HG02571 (cell line): ENCODE measurements around the gene KPNA1.
"Not testable (repeated sequence)": the region's sequence is repeated elsewhere in the genome, so short reads cannot be mapped to it uniquely, and the experiment has no call there.

ENCODE experiments used
- ATAC-seq: cut with Tn5 transposase; IDR thresholded peaks from one replicate; pipeline ENCODE4 v1.9.1; 2021; ENCODE audit warnings: mild to moderate bottlenecking, moderate library complexity; ENCODE audit not compliant: unreplicated experiment

Gene KPNA1

DNA sequence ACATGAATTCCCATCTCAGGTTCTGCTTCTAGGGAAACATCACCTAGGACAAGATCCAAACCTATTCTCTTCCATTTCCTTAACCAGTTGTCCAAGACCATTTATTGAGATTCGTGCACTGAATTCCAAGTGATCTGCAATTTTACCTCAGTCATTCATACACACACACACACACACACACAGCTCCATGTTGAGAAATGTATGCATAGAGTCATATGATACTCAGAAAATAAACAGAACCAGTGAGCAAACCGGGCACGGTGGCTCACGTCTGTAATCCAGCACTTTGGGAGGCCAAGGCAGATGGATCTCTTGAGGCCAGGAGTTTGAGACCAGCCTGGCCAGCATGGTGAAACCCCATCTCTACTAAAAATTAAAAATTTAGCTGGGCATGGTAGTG lies 6.1 kb upstream of the KPNA1 start:
- ATAC-seq, result no peak

DNA sequence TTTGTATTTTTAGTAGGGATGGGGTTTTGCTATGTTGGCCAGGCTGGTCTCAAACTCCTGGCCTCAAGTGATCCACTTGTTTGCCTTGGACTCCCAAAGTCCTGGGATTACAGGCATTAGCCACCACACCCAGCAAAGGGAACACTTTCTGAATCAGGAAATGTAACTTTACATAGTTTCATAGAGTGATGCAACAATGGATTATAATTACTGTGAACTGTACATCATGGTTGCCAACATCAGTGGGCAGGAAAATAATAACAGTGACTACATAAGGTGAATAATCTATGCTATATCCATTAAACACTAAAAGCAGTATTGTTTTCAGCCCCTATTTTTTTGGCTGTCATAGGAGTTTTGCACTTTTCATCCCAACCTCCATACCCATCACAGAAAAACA lies 5.0 kb upstream of the KPNA1 start:
- ATAC-seq, result no peak

DNA sequence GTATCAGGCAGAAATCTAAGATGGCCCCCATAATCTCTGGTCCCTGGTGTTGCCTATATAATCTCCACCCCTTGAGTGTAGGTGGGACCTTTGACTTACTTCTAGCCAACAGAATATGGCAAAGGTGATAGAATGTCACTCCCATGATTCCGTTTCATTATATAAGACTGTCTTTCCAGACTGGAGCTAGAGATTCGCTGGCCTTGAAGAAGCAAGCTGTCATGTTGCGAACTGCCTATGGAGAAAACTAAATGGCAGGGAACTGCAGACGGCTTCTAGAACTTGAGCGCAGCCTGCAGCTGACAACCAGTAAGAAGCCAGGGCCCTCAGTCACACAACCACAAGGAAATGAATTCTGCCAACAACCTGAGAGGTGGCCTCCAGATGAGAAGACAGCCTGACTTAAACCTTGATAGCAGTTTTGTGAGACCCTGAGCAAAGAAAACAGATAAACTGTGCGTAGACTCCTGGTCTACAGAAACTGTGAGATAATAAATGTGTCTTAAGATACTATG lies 2.2 kb upstream of the KPNA1 start:
- no peak for ATAC-seq

DNA sequence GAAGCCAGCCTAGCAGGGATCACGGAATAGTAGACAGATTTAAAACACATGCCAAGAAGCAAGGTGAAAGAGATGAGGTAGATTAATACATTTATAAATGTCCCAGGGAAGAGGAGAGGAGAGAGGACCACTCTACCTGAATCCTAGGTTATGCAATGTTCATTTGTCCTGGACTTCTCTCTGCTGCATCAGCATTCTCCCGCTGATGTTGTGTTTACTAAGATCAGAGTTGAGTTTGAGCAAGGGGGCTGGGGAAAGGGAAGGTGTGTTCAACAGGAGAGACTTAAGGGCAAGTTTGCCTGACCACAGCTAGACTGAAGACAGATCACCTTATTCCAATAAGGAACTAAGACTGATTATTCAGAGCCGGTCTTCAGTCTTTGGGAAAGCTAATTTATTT lies 1.1 kb upstream of the KPNA1 start:
- no peak for ATAC-seq

DNA sequence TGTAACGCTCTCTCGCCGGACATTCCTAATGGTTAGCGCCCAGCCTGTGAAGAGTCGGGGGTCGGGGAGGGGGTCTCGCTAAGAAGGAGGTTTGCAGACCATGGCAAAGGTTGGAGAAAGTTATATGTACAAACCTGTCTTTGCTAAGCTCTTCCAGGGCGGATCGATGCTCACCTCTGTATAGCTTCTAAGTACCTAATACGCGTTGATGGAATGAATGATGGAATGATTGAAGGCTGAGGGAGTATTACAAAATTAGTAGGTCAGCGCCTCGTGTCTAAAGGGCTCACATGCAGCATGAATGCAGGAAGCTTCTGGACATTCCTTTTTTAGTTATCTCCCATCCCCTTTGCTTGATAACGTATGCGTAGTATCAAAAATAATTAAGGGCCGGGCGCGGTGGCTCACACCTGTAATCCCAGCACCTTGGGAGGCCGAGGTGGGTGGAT lies 305 bp upstream of the KPNA1 start:
- ATAC-seq, result no peak

DNA sequence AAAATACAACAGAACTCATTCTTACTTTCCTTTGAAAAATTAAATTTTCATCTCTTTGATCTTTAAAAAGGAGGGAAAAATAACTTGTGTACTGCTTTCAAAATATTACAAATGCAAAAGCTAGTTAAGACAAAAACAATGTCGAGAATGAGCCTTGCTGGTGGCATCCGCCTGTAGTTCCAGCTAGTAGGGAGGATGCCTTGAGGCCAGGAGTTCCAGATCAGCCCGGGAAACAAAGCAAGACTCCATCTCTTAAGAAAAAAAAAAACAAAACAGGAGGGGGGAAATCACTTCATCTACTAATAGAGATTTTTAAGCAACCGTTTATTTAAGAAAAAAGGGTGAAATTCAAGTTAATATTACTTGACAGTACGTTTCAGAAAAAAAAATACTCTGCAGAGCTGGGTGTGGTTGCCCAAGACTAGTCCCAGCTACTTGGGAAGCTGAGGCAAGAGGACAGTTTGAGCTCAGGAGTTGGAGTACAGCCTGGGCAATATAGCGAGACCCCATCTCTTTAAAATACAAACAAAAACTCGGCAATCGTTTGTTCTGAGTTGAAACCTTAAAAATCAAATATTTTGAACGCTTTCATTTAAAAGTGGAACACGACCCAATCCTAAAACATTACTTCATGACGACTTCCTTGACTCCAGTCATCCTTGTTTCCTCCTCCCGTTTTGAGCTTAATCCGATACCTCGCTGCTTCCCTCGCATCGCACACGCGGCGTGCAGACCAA lies 1.2 kb downstream of the KPNA1 start:
- no peak for ATAC-seq

DNA sequence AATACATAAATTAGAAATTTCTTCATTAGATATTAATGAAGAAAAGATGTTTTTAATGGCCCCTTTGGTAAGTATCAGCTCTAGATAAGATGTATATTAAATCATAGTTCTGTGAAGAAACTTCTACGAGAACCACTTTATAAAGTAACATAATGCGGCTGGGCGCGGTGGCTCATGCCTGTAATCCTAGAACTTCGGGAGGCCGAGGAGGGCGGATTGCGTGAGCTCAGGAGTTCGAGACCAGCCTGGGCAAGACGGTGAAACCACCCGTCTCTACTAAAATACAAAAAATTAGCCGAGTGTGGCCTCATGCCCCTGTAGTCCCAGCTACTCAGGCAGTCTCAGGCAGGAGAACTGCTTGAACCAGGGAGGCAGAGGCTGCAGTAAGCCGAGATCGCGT lies 2.5 kb downstream of the KPNA1 start:
- ATAC-seq, result no peak

DNA sequence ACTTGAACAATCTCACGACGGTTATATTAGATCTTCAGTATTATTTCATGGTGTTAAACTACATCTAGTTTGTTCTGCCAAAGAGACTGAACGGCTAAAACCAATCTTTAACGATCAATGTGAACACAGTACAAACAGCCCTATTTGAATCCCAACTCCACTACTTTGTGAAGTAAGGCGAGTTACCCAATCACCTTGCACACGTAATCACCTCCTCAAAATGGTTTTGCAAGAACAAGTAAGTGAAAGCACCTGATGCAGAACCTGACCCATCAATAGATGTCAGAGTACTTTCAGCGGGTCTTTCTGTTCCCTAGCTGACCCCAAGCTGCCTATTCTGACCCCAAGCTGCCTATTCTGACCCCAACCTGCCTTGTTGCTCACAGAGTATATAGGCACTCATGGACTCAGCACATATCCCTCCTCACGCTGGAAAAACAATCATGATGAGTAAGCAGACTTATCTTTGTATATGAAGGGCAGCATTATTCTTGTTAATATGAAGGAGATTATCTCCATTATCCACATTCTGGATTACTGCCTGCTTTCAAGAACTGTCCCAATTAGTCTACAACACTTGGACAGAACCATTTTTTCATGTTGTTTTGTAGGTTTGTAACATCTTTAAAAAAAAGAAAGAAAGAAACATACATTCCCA lies 3.7 kb downstream of the KPNA1 start:
- no peak for ATAC-seq

DNA sequence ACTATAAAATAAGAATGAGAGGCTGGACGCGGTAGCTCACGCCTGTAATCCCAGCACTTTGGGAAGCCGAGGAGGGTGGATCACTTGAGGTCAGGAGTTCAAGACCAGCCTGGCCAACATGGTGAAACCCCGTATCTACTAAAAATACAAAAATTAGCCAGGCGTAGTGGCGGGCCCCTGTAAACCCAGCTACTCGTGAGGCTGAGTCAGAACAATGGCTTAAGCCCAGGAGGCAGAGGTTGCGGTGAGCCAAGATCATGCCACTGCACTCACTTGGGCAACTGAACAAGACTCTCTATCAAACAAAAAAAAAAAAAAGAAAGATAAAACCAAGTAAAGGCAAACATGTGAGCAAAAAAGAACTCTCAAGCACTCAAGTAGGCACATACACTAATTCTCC lies 5.8 kb downstream of the KPNA1 start:
- not testable (repeated sequence) for ATAC-seq

DNA sequence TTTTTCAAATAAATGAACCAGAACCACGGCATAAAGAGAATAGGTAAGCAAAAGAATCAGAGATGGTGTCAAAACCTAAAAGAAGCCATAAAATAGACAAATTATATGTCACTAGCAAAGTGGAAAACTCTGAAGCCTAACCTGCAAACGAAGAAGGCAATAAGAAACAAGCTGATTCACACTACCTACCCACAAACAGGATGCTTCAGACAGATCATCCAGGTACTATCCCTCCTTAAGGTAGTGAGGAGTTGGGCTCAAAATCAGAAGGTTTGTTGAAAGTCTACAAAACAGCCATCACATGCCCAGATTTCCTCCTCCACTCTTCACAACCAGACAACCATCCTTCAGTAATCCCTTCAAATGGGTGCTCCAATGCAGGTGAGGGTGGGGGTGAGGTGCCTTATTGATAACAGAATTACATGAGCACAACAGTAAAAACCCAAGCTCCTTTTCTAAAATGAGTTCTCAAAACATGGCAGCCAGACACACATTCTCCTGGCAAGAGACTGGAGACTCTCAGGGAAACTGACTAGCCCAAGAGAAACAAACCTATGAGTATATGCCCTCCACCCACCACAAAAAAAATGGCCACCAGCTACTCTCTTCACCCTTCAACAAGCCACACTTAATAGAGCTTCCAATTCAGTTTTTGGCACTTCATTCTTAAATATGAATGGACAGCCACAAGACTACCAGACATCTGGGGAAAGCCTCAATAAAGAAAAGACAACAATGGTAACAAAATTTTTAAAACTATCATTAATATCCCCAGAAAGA lies 6.4 kb downstream of the KPNA1 start:
- no peak for ATAC-seq

DNA sequence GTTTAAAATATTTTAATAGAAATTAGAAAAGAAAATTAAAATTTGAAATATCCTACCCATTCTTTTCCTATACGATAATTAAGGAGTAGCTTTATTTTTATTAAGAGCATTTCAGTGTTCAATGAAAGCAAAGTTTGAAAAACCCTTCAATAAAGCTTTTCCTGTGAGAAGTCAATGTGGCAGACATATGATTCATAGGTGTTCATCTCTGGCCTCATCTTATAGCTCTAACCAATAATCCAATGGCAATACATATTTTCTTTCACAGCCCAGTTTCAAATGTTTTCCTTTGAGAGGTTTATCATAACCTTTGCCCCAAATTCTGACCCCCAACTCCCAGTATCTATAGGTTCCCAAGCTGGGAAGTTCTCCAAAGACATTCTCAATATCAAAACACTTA lies 8.3 kb downstream of the KPNA1 start:
- no peak for ATAC-seq

DNA sequence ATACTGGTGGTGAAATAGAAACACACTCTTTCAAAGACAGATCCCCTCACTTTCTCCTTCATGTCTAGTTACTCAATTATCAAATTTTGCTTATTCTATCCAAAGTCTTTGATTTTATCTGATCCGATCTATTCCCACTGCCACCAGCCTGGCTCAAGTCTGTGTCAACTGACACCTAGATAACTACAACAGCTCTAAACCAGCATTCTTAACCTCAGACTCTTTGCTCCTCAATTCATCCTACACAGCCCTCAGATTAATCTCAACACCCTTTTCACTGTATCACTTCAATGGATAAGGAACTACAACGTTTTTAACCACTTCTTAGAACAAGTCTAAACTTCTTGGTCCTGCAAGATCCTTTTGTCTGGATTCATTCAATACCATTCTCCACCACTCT lies 9.1 kb downstream of the KPNA1 start:
- ATAC-seq, result no peak

DNA sequence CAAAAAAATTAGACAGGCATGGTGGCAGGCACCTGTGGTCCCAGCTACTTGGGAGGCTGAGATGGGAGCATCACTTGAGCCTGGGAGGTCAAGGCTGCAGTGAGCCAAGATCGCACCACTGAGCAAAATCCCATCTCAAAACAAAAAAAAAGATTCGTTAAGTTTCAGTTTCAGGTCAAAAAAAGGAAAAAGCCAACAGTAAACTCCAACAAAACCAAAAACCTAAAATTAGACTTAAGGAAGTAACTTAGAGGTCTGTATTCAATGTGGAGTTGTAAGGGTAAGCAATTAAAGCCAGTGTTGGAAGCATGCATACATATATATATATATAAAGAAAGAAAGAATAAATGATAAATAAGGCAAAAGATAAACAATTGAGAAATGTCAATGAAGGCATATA lies 11.8 kb downstream of the KPNA1 start:
- ATAC-seq, result no peak

DNA sequence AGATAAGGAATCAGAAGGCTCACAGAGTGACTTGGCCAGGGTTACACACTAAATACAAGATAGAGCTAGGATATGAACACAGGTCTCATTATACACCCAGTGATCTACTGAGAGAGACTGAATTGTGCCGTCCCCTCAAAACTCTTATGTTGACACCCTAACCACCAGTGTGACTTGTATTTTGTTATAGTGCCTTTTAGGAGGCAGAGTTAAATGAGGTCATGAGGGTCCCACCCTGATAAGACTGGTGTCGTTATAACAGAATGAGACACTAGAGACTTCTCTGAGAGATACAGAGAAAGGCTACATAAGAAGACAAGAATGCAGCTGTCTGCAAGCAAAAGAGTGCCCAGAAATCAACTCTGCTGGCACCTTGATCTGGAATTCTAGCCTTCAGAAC lies 12.6 kb downstream of the KPNA1 start:
- ATAC-seq, result no peak

DNA sequence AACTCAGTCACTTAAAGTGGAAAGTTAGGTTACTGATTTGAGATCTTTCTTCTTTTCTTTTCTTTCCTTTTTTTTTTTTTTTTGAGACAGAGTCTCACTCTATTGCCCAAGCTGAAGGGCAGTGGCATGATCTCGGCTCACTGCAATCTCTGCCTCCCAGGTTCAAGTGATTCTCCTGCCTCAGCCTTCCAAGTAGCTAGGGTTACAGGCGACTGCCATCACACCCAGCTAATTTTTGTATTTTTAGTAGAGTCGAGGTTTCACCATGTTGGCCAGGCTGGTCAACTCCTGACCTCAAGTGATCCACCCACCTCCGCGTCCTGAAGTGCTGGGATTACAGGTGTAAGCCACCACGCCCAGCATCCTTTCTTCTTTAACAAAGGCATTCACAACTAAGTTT lies 13.8 kb downstream of the KPNA1 start:
- ATAC-seq, result not testable (repeated sequence)

DNA sequence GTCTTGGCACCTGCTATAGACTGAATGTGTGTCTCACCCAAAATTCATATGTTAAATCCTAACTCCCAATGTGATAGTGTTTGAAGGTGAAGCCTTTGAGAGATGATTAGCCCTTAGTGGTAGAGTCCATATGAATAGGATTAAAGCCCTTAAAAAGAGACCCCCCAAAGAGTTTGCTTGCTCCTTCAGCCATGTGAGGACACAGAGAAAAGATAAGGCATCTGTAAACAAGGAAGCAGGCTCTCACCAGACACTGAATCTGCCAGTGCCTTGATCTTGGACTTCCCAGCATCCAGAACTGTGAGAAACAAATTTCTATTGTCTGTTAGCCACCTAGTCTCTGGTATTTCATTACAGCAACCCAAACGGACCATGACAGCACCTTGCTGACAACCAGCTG lies 16.6 kb downstream of the KPNA1 start:
- ATAC-seq, result no peak

DNA sequence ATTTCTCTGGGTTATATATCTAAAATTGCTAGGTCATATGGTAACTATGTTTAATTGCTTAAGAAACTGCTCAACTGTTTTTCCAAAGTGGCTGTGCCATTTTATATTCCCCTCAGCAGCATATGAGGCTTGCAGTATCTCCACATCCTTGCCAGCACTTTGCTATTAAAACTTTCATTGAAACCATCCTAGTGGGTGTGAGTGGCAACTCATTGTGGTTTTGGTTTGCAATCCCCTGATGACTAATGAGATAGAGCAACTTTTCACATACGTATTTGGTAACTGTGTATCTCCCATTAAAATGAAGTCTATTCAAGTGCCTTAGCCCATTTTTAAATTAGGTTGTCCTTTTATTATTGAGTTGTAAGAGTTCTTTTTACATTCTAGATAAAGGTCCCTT lies 17.3 kb downstream of the KPNA1 start:
- ATAC-seq, result peak; percentile 90

DNA sequence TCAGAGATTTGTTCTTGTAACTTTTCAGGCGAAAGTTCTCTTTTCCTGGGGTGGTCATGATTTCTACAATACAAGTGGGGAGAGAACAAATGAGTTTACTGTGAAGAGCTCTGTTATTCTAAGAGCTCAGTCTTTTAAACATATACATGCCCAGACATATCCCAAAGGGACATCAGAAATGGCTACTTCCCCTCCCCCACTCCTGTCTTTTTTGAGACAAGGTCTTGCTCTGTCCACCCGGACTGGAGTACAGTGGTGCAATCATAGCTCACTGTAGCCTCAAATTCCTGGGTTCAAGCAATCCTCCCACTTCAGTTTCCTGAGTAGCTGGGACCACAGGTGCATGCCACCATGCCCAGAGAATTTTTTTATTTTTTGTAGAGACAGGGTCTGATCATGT lies 18.2 kb downstream of the KPNA1 start:
- no peak for ATAC-seq

DNA sequence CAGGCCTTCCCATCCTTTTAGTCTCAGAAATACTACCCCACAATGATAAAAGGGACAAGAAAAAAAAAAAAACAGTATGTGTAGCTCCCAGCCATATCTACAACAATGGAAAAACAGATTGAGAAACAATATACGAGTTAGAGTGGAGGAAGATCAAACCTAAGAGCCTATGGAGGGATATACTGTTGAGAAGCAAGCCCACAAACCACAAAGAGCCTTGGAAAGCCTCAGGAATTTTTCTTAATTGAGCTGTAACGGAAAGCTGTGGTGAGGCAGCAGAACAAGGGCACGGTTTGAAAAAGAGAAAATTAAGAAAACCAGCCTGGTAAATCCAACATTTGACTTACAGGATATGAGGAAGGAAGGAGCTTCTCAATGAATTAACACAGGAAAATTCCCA lies 21.4 kb downstream of the KPNA1 start:
- no peak for ATAC-seq

DNA sequence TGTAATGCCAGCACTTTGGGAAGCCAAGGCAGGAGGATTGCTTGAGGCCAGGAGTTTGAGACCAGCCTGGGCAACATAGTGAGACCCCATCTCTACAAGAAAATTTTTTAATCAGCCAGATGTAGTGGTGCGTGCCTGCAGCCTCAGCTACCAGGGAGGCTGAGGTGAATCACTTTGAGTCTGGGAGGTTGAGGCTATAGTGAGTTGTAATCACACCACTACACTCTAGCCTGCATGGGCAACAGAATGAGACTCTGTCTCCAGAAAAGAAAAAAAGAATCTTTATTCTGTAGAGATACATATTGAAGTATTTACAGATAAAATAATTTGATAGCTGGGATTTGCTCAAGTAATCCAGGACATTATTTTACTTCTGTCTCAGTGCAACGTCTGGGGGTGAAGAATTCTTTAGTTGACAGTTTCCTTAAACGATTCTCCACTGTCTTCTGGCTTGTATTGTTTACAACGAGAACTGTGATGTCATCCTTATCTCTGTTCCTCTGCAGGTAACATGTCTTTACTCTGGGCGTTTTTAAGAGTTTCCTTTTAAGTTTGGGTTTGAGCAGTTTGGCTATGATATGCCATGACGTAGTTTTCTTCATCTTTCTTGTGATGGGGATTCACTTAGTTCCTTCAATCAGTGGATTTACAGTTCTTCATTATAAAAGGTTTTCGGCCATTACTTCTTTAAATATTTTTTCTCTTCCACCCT lies 26.3 kb downstream of the KPNA1 start:
- no peak for ATAC-seq

DNA sequence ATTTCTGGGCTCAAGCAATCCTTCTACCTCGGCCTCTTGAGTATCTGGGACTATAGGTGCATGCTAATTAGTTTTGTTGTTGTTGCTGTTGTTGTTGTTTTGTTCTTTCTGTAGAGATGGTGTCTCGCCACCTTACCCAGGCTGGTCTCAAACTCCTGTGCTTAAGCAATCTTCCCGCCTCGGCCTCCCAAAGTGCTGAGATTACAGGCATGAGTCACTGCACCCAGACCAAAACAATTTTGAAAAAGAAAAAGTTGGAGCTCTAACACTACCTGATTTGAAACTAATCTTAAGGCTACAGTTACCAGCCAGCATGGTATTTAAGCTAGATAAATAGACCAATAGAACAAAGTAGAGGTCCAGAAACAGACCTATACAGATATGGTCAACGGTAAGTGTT lies 29.8 kb downstream of the KPNA1 start:
- ATAC-seq, result no peak
